ENCODE results near the gene WFDC5.

Gene WFDC5

GRCh38 chr20:45113865-45114264, 1.1 kb downstream of the WFDC5 start:
- no peak for DNase-seq

- no peak for DNase-seq
These were observed 2.2 kb downstream of the WFDC5 start for GRCh38 chr20:45112754-45113153.

- peak; percentile 39 for DNase-seq
These were observed 3.0 kb downstream of the WFDC5 start for GRCh38 chr20:45111799-45112471.

- no peak for DNase-seq
These were observed 3.7 kb downstream of the WFDC5 start for GRCh38 chr20:45111285-45111684.

- DNase-seq = no peak
These were observed 4.7 kb downstream of the WFDC5 start for GRCh38 chr20:45110301-45110700.

- no peak for DNase-seq
These were observed 5.3 kb downstream of the WFDC5 start for GRCh38 chr20:45109634-45110033.

GRCh38 chr20:45105317-45105716, 9.7 kb downstream of the WFDC5 start:
- no peak for DNase-seq

- no peak for DNase-seq
These were observed 10.2 kb downstream of the WFDC5 start for GRCh38 chr20:45104786-45105185.

- no peak for DNase-seq
These were observed 11.9 kb downstream of the WFDC5 start for GRCh38 chr20:45103072-45103471.

GRCh38 chr20:45101333-45101850, 13.6 kb downstream of the WFDC5 start:
- no peak for DNase-seq

- no peak for DNase-seq
These were observed 14.3 kb downstream of the WFDC5 start, which contains the start of gene KCNS1 for GRCh38 chr20:45100563-45101245. TSS of gene KCNS1 (minus strand) at chr20:45101127. CDS start at chr20:45099236, 1,891 bp downstream.

- peak; percentile 44 for DNase-seq
These were observed 16.7 kb downstream of the WFDC5 start for GRCh38 chr20:45098103-45098773.

- peak; percentile 70 for DNase-seq
These were observed 17.4 kb downstream of the WFDC5 start for GRCh38 chr20:45097485-45098102.

GRCh38 chr20:45096781-45097180, 18.2 kb downstream of the WFDC5 start:
- no peak for DNase-seq

- DNase-seq = peak; percentile 70
These were observed 19.2 kb downstream of the WFDC5 start for GRCh38 chr20:45095805-45096238.

- DNase-seq = no peak
These were observed 20.0 kb downstream of the WFDC5 start for GRCh38 chr20:45094864-45095574.

GRCh38 chr20:45094201-45094600, 20.8 kb downstream of the WFDC5 start:
- no peak for DNase-seq

GRCh38 chr20:45092898-45093297, 22.1 kb downstream of the WFDC5 start:
- no peak for DNase-seq

GRCh38 chr20:45091366-45091765, 23.6 kb downstream of the WFDC5 start:
- no peak for DNase-seq

GRCh38 chr20:45090481-45090880, 24.5 kb downstream of the WFDC5 start:
- no peak for DNase-seq

GRCh38 chr20:45088247-45088646, 26.7 kb downstream of the WFDC5 start:
- DNase-seq = no peak

- DNase-seq = no peak
These were observed 27.2 kb downstream of the WFDC5 start for GRCh38 chr20:45087814-45088213.
